SU-DHL-6 (cell line): ENCODE data around the gene MRGPRF.
"Not testable (repeated sequence)": the region's sequence is repeated elsewhere in the genome, so short reads cannot be mapped to it uniquely, and the experiment has no call there.

Experiments
- H2AFZ ChIP-seq: fragments of 200-600 bp; sonication (generic); 2 replicates; pipeline ENCODE4 v1.6.1; 2014; ENCODE audit warnings: low read depth, mild to moderate bottlenecking, moderate library complexity, mixed read lengths, antibody characterized with exemption, low read length; ENCODE audit not compliant: severe bottlenecking
- H3F3A ChIP-seq: fragments of 200-600 bp; shearing (Covaris generic); 2 replicates; pipeline ENCODE4 v1.6.0; 2016; ENCODE audit warnings: antibody characterized with exemption, mild to moderate bottlenecking; ENCODE audit not compliant: insufficient read depth
- H3K27ac ChIP-seq: fragments of 200-600 bp; sonication (generic); 2 replicates; pipeline ENCODE4 v1.5.1; 2016; ENCODE audit warnings: low read depth, mild to moderate bottlenecking, low read length, moderate library complexity, mixed read lengths
- H3K27me3 ChIP-seq: fragments of 200-600 bp; sonication (generic), shearing (Covaris generic); 2 replicates; pipeline ENCODE4 v1.6.0; 2014; ENCODE audit warnings: mild to moderate bottlenecking, low read length
- H3K36me3 ChIP-seq: fragments of 200-600 bp; sonication (generic); 2 replicates; pipeline ENCODE4 v1.6.1; 2014; ENCODE audit warnings: mild to moderate bottlenecking, low read length, mixed read lengths
- H3K4me2 ChIP-seq: fragments of 300-600, 200-600 bp; shearing (Covaris generic), sonication (generic); 2 replicates; pipeline ENCODE4 v1.6.0; 2014; ENCODE audit warnings: low read length, low read depth, mild to moderate bottlenecking; ENCODE audit not compliant: poor library complexity, severe bottlenecking
- H3K4me3 ChIP-seq: fragments of 200-600 bp; sonication (generic); 2 replicates; pipeline ENCODE4 v1.5.1; 2014; ENCODE audit warnings: antibody characterized with exemption, low read length, mild to moderate bottlenecking, mixed read lengths; ENCODE audit not compliant: insufficient read depth, poor library complexity, severe bottlenecking
- H3K79me2 ChIP-seq: fragments of 200-600 bp; sonication (generic); 2 replicates; pipeline ENCODE4 v1.6.1; 2014; ENCODE audit warnings: mild to moderate bottlenecking, low read length, moderate library complexity; ENCODE audit not compliant: insufficient read depth
- H3K9ac ChIP-seq: fragments of 200-600 bp; sonication (generic); 2 replicates; pipeline ENCODE4 v1.7.0; 2014; ENCODE audit warnings: mild to moderate bottlenecking, low read length
- H3K9me2 ChIP-seq: fragments of 200-600 bp; sonication (generic); replicated peaks from 2 replicates; pipeline ENCODE4 v1.6.1; 2014; ENCODE audit warnings: low read length; ENCODE audit not compliant: insufficient read depth
- H3K9me3 ChIP-seq: fragments of 200-600 bp; sonication (generic); 2 replicates; pipeline ENCODE4 v1.6.1; 2014; ENCODE audit warnings: low read length, mixed read lengths; ENCODE audit not compliant: insufficient read depth
- H4K20me1 ChIP-seq: fragments of 200-600 bp; sonication (generic); 2 replicates; pipeline ENCODE4 v1.6.1; 2014; ENCODE audit warnings: low read depth, mild to moderate bottlenecking, antibody characterized with exemption, low read length, moderate library complexity, mixed read lengths
- CTCF ChIP-seq: fragments of 200-600 bp; sonication (generic); IDR thresholded peaks from one replicate; pipeline ENCODE4 v1.5.1; 2017; ENCODE audit warnings: antibody characterized with exemption, mild to moderate bottlenecking, low read length, moderate library complexity; ENCODE audit not compliant: insufficient read depth, poor library complexity, severe bottlenecking
- EZH2phosphoT487 ChIP-seq: fragments of 200-600 bp; sonication (generic), shearing (Covaris generic); conservative IDR thresholded peaks from 2 replicates; pipeline ENCODE4 v1.6.1; 2018; ENCODE audit warnings: mild to moderate bottlenecking, antibody characterized with exemption, low read length, moderate library complexity, mixed read lengths

MRGPRF gene

DNA sequence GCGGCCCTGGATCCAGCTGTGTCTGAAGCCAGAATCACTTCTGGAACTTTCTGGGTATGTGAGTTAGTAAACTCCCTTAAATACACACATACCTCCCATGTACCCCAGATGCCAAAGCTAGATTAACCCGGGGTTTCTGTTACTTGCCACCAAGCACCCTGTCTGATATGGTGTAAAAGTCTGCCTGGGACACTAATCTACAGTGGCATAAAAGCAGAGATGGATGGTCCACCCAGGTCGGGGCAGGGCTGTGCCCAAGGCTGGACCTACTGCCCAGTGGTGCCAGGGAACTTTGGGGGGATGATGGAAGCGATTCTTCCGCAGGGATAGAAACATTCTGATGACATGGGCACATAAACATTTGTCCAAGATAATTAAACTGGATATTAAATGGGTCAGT, 12.7 kb downstream of the MRGPRF start:
- TF ChIP-seq EZH2phosphoT487 = no peak
- TF ChIP-seq CTCF = no peak
- H3K27me3 ChIP-seq = no peaks in the 10 kb centered on the region
- H3K9ac ChIP-seq = no peak overlapping the region
- H3K4me2 ChIP-seq = no peak overlapping the region
- no peaks in the 10 kb centered on the region for H3K9me3 ChIP-seq
- no peak overlapping the region for H3K27ac ChIP-seq
- no peaks in the 10 kb centered on the region for H3K9me2 ChIP-seq
- H3K36me3 ChIP-seq = no peaks in the 10 kb centered on the region
- no peaks in the 10 kb centered on the region for H3K79me2 ChIP-seq
- no peaks in the 10 kb centered on the region for H4K20me1 ChIP-seq
- H3K4me3 ChIP-seq = no peak overlapping the region
- no peak overlapping the region for H2AFZ ChIP-seq
- H3F3A ChIP-seq = no peaks in the 10 kb centered on the region

GRCh38 chr11:68999748-69000355, 13.2 kb downstream of the MRGPRF start:
- H2AFZ ChIP-seq, H3K27me3 ChIP-seq, H3K9me3 ChIP-seq, H3F3A ChIP-seq, H4K20me1 ChIP-seq, H3K36me3 ChIP-seq, H3K27ac ChIP-seq, H3K4me3 ChIP-seq, H3K4me2 ChIP-seq, H3K9me2 ChIP-seq, H3K79me2 ChIP-seq, H3K9ac ChIP-seq: not testable (repeated sequence)

DNA sequence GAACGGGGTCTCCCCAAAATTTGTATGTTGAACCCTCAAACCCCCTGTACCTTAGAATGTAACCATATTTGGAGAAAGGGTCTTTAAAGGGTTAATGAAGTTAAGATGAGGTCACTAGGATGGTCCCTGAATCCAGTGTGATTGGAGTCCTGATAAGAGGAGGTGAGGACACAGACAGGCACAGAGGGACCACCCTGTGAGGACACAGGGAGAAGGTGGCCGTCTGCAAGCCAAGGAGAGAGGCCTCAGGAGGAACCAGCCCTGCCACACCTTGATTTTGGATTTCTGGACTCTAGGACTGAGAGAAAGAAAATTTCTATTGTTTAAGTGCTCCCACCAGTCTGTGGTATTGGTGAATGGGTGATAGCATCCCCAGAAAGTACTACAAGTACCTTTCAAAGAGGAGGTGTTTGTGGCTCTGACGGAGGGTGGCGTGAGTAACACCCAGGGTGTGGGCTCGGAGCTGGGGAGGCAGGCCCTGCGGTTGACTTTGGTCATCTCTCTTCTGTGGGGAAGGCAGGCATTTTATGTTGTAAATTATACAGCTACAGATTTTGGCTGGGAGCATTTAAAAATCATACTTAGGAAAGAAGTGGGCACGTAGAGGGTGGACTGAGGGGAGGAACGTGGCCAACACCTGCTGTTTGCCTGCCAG, 13.8 kb downstream of the MRGPRF start:
- no peaks in the 10 kb centered on the region for H3K9me2 ChIP-seq
- H3K4me3 ChIP-seq = no peak overlapping the region
- H4K20me1 ChIP-seq = no peaks in the 10 kb centered on the region
- no peaks in the 10 kb centered on the region for H3K79me2 ChIP-seq
- H3K9ac ChIP-seq = no peak overlapping the region
- no peak overlapping the region for H3K4me2 ChIP-seq
- TF ChIP-seq CTCF = no peak
- TF ChIP-seq EZH2phosphoT487 = no peak
- no peaks in the 10 kb centered on the region for H3K9me3 ChIP-seq
- no peaks in the 10 kb centered on the region for H3K36me3 ChIP-seq
- H2AFZ ChIP-seq = no peak overlapping the region
- no peaks in the 10 kb centered on the region for H3K27me3 ChIP-seq
- no peak overlapping the region for H3K27ac ChIP-seq
- no peaks in the 10 kb centered on the region for H3F3A ChIP-seq

DNA sequence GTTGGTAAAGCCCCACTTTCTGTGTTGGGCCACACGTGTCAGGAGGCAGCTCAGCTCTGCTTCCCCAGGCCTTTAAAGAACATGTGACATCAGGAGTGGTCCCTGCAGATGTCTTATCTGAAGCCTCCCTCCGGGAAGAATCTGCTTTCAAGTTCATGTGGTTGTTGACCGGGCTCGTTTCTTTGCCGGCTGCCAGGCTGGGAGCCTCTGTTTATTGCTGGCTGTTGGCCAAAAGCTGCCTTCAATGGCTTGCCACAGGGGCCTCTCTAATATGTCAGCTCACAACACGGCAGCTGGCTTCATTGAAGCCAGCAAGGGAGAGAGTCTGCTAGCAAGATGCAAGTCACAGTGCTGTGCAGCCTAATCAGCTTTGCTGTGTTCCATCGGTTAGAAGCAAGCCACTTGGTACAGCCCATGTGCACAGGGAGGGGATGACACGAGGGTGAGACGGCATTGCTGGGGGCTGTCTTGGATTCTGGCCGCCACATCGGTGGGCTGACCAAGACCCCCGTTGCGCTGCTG, 14.6 kb downstream of the MRGPRF start:
- Histone ChIP-seq H3F3A (no peaks in the 10 kb centered on the region), H3K9me2 (no peaks in the 10 kb centered on the region), H2AFZ (no peak overlapping the region), H4K20me1 (no peaks in the 10 kb centered on the region), H3K27me3 (no peaks in the 10 kb centered on the region), H3K9ac (no peak overlapping the region), H3K36me3 (no peaks in the 10 kb centered on the region), H3K4me2 (no peak overlapping the region), H3K79me2 (no peaks in the 10 kb centered on the region), H3K27ac (no peak overlapping the region), H3K4me3 (no peak overlapping the region), H3K9me3 (no peaks in the 10 kb centered on the region)
- no peak for TF ChIP-seq CTCF
